AG09319 (cell line): Measurements from ENCODE around the gene MYH14.

Experiments used
- DNase-seq: peaks from one replicate; pipeline ENCODE4 v3.0.0-alpha.2; 2010; ENCODE audit warnings: low read depth; ENCODE audit errors: extremely low read depth
- CTCF ChIP-seq: IDR thresholded peaks from 2 replicates; pipeline ENCODE4 v1.5.1; 2011; ENCODE audit warnings: low read depth, mild to moderate bottlenecking, inconsistent platforms, low read length, moderate library complexity

MYH14 gene

GRCh38 chr19:50238043-50238442 is 34.6 kb downstream of the MYH14 start:
- TF ChIP-seq CTCF, result no peak
- DNase-seq, result no peak

GRCh38 chr19:50239921-50240590 is 36.6 kb downstream of the MYH14 start:
- TF ChIP-seq CTCF, result no peak

GRCh38 chr19:50242581-50242980 is 39.2 kb downstream of the MYH14 start:
- no peak for TF ChIP-seq CTCF
- no peak for DNase-seq

More at GRCh38 chr19:50239921-50240590, 36.6 kb downstream of the MYH14 start:
- no peak for DNase-seq

GRCh38 chr19:50244695-50245094 is 41.3 kb downstream of the MYH14 start:
- no peak for TF ChIP-seq CTCF
- DNase-seq, result no peak

GRCh38 chr19:50248413-50248812 is 45.0 kb downstream of the MYH14 start:
- DNase-seq, result no peak
- TF ChIP-seq CTCF, result no peak

GRCh38 chr19:50248826-50249225 is 45.4 kb downstream of the MYH14 start:
- no peak for DNase-seq
- no peak for TF ChIP-seq CTCF

GRCh38 chr19:50249636-50250035 is 46.2 kb downstream of the MYH14 start:
- no peak for TF ChIP-seq CTCF
- DNase-seq, result no peak
